Heart right ventricle (tissue), 16 donors: Measurements from ENCODE around the gene CLIP4. TPM values are rescaled to one million over a fixed set of nuclear protein-coding genes. Genes with fewer than 3 reads are reported as not detected.
A peak's percentile ranks its signal among the peaks of the same experiment; 100 is the strongest.

Experiments used
- ATAC-seq, 8 donors: fragments of 200-7000 bp; cut with Tn5 transposase; one replicate each; pipeline ENCODE4 v1.9.1; 2020; ENCODE audit warnings: mild to moderate bottlenecking in 8 of 8, moderate library complexity in 8 of 8, moderate number of reproducible peaks in 1 of 8
- DNase-seq, 2 donors: peaks; one replicate each; pipeline ENCODE4 v3.0.0-alpha.2; 2020
- H3K27ac ChIP-seq, 10 donors: fragments of 200-600 bp; sonication (generic) in 2 of 10; one replicate each; pipeline versions ENCODE4 v1.5.0 to v1.8.0; 2020 to 2022; ENCODE audit warnings: mild to moderate bottlenecking in 3 of 10
- H3K27me3 ChIP-seq, 7 donors: fragments of 200-600 bp; one replicate each; pipeline ENCODE4 v1.8.0; 2021 to 2022; ENCODE audit warnings: mild to moderate bottlenecking in 2 of 7
- H3K36me3 ChIP-seq, 9 donors: fragments of 200-600 bp; sonication (generic) in 1 of 9; one replicate each; pipeline versions ENCODE4 v1.5.0 to v1.8.0; 2020 to 2022; ENCODE audit warnings: mild to moderate bottlenecking in 2 of 9
- H3K4me1 ChIP-seq, 9 donors: fragments of 200-600 bp; sonication (generic) in 1 of 9; one replicate each; pipeline versions ENCODE4 v1.5.0 to v1.8.0; 2020 to 2022; ENCODE audit warnings: mild to moderate bottlenecking in 4 of 9
- H3K4me3 ChIP-seq, 10 donors: fragments of 200-600 bp; sonication (generic) in 2 of 10; one replicate each; pipeline versions ENCODE4 v1.5.0 to v1.8.0; 2020 to 2022; ENCODE audit warnings: mild to moderate bottlenecking in 7 of 10, moderate library complexity in 2 of 10
- H3K9me3 ChIP-seq, 11 donors: fragments of 200-600 bp in 10 of 11; sonication (generic) in 2 of 11; one replicate each; pipeline versions ENCODE4 v1.5.0 to v1.8.0; 2013 to 2022; ENCODE audit warnings: mild to moderate bottlenecking in 2 of 11, control low read depth in 1 of 11, moderate library complexity in 1 of 11
- CTCF ChIP-seq, 9 donors: fragments of 200-600 bp; sonication (generic) in 2 of 9; IDR thresholded peaks; one replicate each; pipeline versions ENCODE4 v1.5.0 to v1.8.0; 2021 to 2022; ENCODE audit warnings: antibody characterized with exemption in 9 of 9, mild to moderate bottlenecking in 5 of 9, moderate library complexity in 1 of 9
- WGBS, 2 donors: extraction: QIAGEN DNeasy Blood & Tissue Kit; methylation state at CpG; one replicate each; pipeline ENCODE4 v1.1.7; 2013; ENCODE audit warnings: inconsistent platforms in 1 of 2; 5-methylcytosine and 5-hydroxymethylcytosine counted together
- intact Hi-C, 10 donors: fragments of 100-400 bp; cut with DNase I; formaldehyde crosslinking; loops; one replicate each; pipeline versions ENCODE4 v1.11.1 to v1.14.2; 2022
- polyA plus RNA-seq, 2 donors: library from polyadenylated mRNA; stranded (reverse); fragments of 200-250 nt; gene quantifications; one replicate each; pipeline ENCODE4 v1.2.3, GENCODE V29; 2013
- total RNA-seq, 10 donors: library from RNA; stranded (reverse); fragmentation: NEBNext Ultra II Directional in 3 of 10; extraction: Animal tissue kit (Norgen Biotek cat#: 25700) in 3 of 10; gene quantifications; one replicate each; pipeline versions ENCODE4 v1.2.1 to v1.2.4, GENCODE V29; 2021 to 2023
- donor health status: Arrhythmogenic right ventricular cardiomyopathy.
- donor health status: ischemic (EF 13 %, LVEDD 7.1; RV severe dilation, severe dysfunction).
- donor health status: healthy with polysubstance abuse.
- donor health status: DM: no; HTN: yes; CAD: no.
- donor health status: DM: no; HTN: no; CAD: no.
- donor health status: ischemic (EF 25% LVEDD 6.9; RV normal size, moderate dysfunction).
- donor health status: ischemic (EF 25% LVEDD 5.7; RV mildly dilated, moderate dysfunction).
- donor health status: healthy.
- donor health status: DM: yes; HTN: yes; CAD: no.
- donor health status: Ischemic cardiomyopathy.
- donor health status: ischemic (EF 35%, LVEDD 5.7; RV mildly dilated, moderate dysfunction).
- donor health status: nonischemic (EF 11% LVEDD 7.7; RV severe dilation, severe dysfunction).
- donor health status: DM: yes; HTN: yes; CAD: no.
- donor health status: PGD.
- donor health status: ischemic (EF 29% LVEDD 5.4; RV normal size, mild dysfunction).
- donor health status: nonischemic (EF 23%, LVEDD 6.1; RV moderate dilation, normal function).

CLIP4 gene
- total and polyA plus RNA-seq, 12 donors = 8.3 to 55.2 (median 42.8) TPM

GRCh38 chr2:29120846-29121245 lies 5.6 kb downstream of the CLIP4 start:
- H3K36me3 ChIP-seq = peaks cover 0 to 41% (median 0%) of the 10 kb centered on the region in 9 donors
- intact Hi-C loops = no loop called here
- no peak for ATAC-seq
- no peaks in the 10 kb centered on the region for H3K27me3 ChIP-seq
- 87 to 89% methylated on average over 2 of the region's 2 CpGs for WGBS, 2 donors
- H3K4me3 ChIP-seq = no peak overlapping the region
- DNase-seq = no peak
- H3K9me3 ChIP-seq = peaks cover 0 to 19% (median 0%) of the 10 kb centered on the region in 11 donors
- H3K27ac ChIP-seq = no peak overlapping the region
- peaks cover 0 to 38% (median 25%) of the 10 kb centered on the region in 9 donors for H3K4me1 ChIP-seq
- no peak for TF ChIP-seq CTCF (IDR thresholded peaks at IDR 0.05)

DNA sequence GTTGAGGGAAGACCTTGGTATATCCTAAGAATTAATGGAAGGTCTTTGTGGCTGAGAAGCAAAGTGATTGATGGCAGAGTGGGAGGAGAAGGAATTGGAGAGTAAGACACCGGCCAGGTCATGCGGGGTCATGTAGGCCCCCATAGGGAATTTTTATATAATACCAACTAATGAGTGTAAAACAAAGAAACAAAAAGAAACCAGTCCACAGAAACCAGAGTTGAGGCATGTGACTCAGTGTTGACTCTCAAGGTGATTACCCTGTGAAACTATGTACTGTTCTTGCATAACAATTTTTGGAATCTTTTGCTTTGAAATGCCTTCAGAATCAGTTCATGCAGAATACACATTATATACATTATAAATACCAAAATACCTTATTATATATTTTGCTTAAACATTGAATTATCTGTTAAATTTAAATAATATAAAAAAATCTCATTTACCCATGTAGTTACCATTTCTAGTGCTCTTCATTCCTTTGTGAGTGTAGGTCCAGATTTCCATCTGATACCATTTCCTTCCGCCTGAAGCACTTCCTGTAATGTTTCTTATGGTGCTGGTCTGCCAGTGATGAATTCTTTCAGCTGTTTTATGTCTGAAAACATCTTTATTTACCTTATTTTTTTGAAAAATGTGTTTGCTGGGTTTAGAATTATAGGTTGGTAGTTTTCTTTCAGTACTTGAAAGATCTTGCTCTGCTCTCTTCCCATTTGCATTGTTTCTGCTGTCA lies 8.6 kb downstream of the CLIP4 start:
- ATAC-seq = no peak
- no peak for DNase-seq
- TF ChIP-seq CTCF (IDR thresholded peaks at IDR 0.05) = no peak
- no peaks in the 10 kb centered on the region for H3K27me3 ChIP-seq
- no peak overlapping the region for H3K4me3 ChIP-seq
- H3K36me3 ChIP-seq = peaks cover 0 to 45% (median 0%) of the 10 kb centered on the region in 9 donors
- intact Hi-C loops = no loop called here
- no peak overlapping the region for H3K27ac ChIP-seq
- peaks cover 0 to 19% (median 0%) of the 10 kb centered on the region in 11 donors for H3K9me3 ChIP-seq
- WGBS, 2 donors = 87 to 91% methylated on average over 3 of the region's 3 CpGs
- H3K4me1 ChIP-seq = peaks cover 0 to 22% (median 10%) of the 10 kb centered on the region in 9 donors

GRCh38 chr2:29124504-29124903 lies 9.3 kb downstream of the CLIP4 start:
- no peaks in the 10 kb centered on the region for H3K27me3 ChIP-seq
- ATAC-seq (no peak), DNase-seq (no peak)
- H3K4me3 ChIP-seq = no peak overlapping the region
- peaks cover 0 to 45% (median 0%) of the 10 kb centered on the region in 9 donors for H3K36me3 ChIP-seq
- WGBS, 2 donors = 77 to 81% methylated on average over 1 of the region's 1 CpG
- intact Hi-C loops = no loop called here
- no peak for TF ChIP-seq CTCF (IDR thresholded peaks at IDR 0.05)
- peaks cover 0 to 21% (median 5%) of the 10 kb centered on the region in 9 donors for H3K4me1 ChIP-seq
- no peak overlapping the region for H3K27ac ChIP-seq
- peaks cover 0 to 19% (median 0%) of the 10 kb centered on the region in 11 donors for H3K9me3 ChIP-seq

GRCh38 chr2:29129586-29130281 lies 14.5 kb downstream of the CLIP4 start:
- whole genome bisulfite sequencing, 2 donors = 61 to 88% methylated on average over 2 of the region's 2 CpGs
- Histone ChIP-seq H3K27me3 (no peaks in the 10 kb centered on the region), H3K9me3 (peaks cover 0 to 3% (median 0%) of the 10 kb centered on the region in 11 donors), H3K4me3 (no peak overlapping the region), H3K4me1 (peaks cover 0 to 28% (median 15%) of the 10 kb centered on the region in 9 donors), H3K36me3 (peaks cover 0 to 49% (median 8%) of the 10 kb centered on the region in 9 donors), H3K27ac (peak overlapping the region in 5 of 10 donors; percentile 2 to 66 (median 25))
- DNase-seq (no peak), ATAC-seq (peak in 2 of 8 donors; percentile 22 to 44)
- intact Hi-C loops = loop anchor here in 1 of 10 donors (5.0 kb wide), 1 partner anchor 38 kb away; no protein-coding TSS in a partner anchor
- no peak for TF ChIP-seq CTCF (IDR thresholded peaks at IDR 0.05)
